Subcutaneous adipose tissue (tissue), 4 donors: ENCODE data around the gene SEPTIN10. TPM values are rescaled to one million over a fixed set of nuclear protein-coding genes. Genes with fewer than 3 reads are reported as not detected.

ENCODE experiments used
- total RNA-seq, 4 donors: library from RNA; depleted of rRNA; stranded (reverse); fragments of >200 nt; gene quantifications; one replicate each; pipeline ENCODE4 v1.1.0, GENCODE V29; 2016
- TF ChIP-seq, protein P1 (sequence below): fragments of 450-650 bp; IDR thresholded peaks from one replicate; pipeline ENCODE4 v1.5.1; 2016; ENCODE audit warnings: low read depth, mild to moderate bottlenecking, control low read depth, antibody characterized with exemption, moderate library complexity

The SEPTIN10 gene
- total RNA-seq, 4 donors from 2014 or later = 106 to 124 (median 107) TPM

DNA sequence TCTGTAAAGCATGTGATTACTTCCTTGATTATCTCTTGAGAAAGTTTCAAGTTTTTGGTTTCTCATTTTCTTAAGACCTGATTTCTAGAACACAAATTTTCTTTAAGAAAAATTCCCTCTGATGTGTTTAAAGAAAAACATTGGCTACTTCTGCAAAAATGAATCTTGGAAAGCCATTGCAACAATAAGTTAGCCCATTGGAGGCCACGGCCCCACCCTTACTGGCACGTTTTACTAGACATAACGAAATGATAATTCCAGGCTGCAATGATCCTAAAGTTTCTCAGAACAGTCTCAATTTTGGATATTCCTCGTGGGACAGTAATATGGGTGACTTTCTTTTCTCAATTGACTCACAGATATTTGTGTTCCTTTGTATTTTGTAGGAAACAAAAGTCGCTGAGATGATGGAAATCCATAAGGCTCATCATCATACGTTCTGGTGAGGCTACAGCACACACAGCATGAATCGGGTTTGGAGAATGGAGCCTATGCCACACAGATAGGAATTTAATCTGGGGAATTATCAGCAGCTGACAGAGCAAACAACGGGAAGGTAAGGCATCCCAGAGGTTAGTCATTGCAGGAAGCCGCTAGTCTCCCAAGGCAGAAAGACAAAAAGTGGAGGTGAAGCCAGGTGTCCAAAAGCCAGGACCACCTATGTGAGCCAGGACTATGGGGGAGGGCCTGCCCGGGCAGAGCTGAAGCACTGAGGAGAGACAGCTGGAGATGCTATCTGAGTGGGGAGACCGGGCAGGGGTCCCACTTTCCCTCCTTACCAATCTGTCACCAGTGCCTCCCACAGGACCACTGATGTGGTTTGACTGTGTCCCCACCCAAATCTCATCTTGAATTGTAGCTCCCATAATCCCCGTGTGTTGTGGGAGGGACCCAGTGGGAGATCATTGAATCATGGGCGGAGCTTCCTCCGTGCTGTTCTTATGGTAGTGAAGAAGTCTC is 36.2 kb upstream of the SEPTIN10 start:
- TF ChIP-seq, protein P1, sequence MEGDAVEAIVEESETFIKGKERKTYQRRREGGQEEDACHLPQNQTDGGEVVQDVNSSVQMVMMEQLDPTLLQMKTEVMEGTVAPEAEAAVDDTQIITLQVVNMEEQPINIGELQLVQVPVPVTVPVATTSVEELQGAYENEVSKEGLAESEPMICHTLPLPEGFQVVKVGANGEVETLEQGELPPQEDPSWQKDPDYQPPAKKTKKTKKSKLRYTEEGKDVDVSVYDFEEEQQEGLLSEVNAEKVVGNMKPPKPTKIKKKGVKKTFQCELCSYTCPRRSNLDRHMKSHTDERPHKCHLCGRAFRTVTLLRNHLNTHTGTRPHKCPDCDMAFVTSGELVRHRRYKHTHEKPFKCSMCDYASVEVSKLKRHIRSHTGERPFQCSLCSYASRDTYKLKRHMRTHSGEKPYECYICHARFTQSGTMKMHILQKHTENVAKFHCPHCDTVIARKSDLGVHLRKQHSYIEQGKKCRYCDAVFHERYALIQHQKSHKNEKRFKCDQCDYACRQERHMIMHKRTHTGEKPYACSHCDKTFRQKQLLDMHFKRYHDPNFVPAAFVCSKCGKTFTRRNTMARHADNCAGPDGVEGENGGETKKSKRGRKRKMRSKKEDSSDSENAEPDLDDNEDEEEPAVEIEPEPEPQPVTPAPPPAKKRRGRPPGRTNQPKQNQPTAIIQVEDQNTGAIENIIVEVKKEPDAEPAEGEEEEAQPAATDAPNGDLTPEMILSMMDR = no peak

DNA sequence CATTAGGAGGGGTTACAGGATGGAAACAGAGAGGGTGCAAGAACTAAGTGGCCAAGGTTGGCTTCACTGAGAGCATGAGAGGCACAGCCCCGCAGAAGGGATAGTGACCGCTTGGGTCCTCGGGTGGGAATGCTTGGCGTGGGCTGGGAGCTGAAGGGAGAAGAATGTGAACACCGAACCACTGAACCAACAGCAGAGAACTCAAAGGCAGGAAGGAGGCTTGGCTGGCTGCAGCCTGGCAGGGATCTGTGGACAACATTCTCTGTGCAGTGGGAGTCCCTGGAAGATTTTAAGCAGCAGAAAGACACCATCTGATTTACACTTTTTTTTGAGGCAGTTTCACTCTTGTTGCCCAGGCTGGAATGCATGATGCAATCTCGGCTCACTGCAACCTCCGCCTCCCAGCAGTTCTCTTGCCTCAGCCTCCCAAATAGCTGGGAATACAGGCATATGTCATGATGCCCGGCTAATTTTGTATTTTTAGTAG is 34.3 kb upstream of the SEPTIN10 start:
- TF ChIP-seq, protein P1 = no peak

DNA sequence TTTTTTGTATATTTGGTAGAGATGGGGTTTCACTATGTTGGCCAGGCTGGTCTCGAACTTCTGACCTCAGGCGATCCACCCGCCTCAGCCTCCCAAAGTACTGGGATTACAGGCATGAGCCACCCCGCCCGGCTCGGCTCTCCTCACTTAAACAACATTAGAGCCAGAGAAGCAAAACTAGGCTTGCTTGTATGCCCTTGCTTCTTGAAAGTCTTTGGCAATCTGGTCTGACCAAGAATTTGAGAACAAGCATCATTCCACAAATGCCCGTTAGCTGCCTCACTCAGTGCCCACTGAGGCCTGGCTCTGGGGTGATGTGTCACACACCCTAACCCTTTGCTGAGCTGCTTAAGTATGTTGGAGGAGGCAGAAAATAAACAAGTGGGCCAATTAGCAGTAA is 33.9 kb upstream of the SEPTIN10 start:
- TF ChIP-seq, protein P1 = no peak

DNA sequence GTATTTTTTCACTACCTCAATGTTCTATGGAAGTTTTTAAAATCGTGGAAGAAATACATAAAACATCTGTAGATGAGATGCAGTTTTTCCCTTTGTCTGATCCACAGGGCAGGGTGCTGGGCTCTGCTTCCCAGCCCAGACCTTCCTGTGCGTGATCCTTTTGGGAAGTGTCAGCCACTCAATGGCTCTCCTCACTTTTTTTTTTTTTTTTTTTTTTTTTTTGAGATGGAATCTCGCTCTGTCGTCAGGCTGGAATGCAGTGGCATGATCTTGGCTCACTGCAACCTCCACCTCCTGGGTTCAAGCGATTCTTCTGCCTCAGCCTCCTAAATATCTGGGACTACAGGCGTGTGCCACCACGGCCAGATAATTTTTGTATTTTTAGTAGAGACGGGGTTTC is 33.2 kb upstream of the SEPTIN10 start:
- TF ChIP-seq, protein P1 = no peak

DNA sequence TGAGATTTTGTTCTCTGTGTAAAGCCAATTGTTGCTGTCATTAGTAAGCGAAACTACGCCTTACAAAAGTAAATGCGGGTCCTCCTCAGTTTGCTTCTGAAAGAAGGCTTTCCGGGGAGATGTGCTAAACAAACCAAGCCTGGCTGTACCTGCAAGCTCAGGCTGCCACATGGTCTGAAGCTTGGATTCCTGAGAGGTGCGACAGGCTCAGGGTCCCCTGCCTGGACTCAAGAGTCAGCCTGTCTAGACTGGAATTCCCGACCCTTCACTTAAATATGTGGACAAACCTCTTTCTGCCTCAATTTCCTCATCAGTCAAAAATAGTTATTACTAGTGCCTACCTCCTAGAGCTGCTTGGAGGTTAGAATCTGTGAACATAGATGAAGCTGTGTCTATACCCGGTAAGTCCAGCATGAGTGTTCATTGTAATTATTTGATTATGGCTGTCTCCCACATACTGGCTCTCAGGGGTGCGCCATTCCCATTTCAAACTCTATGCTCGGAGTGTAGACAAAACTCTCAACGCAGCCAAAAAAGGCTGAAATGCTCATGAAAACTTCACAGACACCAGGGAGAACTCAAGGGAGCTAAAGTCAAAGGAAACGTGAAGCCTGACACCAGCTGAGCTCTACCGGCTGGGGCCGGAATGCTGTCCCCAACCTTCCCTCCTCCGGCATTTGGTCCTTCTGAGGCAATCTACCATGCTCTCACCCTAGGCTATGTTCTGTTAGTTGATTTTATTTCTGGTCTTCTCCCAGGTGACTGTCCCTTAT is 31.8 kb upstream of the SEPTIN10 start:
- TF ChIP-seq, protein P1 = no peak

DNA sequence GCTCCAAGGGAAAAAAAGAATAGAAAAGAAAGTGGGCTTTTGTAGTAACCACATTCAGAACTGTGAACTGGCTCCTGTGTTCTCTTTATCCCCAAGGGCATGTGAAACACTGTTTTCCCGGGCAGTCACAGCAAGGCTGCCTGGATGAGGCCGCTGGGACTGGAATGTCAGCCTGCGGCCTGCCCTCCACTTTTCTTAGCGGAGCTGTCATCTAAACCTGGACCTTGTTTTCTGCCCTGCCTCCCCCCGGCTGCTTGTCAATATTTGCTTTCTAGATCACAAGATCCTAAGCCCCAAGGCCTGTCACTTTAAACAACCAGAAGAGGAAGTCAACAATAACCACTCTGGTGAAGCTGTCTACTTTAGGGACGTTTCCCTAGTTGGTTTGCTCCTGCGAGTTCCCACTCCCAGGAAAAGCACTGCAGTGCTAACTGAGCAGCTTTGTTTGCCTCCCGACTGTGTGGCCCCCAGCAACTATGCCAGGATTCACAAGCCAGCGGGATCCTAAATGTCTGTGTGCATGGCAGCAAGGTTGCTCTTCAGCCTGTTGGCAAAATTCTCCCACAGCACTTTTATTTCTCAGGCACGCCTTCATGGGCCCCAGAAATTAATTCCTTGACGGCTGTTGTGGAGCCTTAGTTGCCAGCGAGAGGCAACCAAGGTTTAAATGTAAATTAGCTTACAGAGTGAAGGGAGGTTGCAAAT is 31.0 kb upstream of the SEPTIN10 start:
- TF ChIP-seq, protein P1 = no peak

DNA sequence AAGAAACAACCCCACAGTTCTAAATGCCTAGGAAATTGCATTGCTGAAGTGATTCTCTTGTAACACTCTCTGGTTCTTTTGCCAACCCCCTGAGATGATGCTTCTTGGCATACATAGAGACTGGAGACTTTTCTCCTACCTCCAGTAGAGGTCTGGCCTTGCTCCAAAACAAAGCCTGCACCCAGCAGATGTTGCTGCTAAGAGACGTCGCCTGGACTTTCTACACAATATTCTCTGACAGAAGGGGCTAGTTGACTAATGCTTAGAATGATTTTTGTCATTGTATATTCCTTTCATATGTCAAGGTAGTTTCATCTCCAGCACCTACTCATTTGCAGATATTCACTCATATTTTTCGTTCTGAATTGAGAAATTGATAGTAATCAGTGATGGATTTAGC is 25.0 kb upstream of the SEPTIN10 start:
- TF ChIP-seq, protein P1 = no peak
